Measurements from ENCODE around the gene SSBP2.
"Not testable (repeated sequence)": the region's sequence is repeated elsewhere in the genome, so short reads cannot be mapped to it uniquely, and the experiment has no call there.

SSBP2 gene

GRCh38 chr5:81519217-81519905, 231.5 kb downstream of the SSBP2 start:
- DNase-seq = no peak

- no peak for DNase-seq
These were observed 233.4 kb downstream of the SSBP2 start for GRCh38 chr5:81517462-81517861.

GRCh38 chr5:81516091-81516490, 234.8 kb downstream of the SSBP2 start:
- no peak for DNase-seq

GRCh38 chr5:81513982-81514381, 236.9 kb downstream of the SSBP2 start:
- no peak for DNase-seq

- no peak for DNase-seq
These were observed 237.4 kb downstream of the SSBP2 start for GRCh38 chr5:81513473-81513872.

- peak; percentile 10 for DNase-seq
These were observed 243.9 kb downstream of the SSBP2 start for GRCh38 chr5:81506900-81507588.

- no peak for DNase-seq
These were observed 244.5 kb downstream of the SSBP2 start for GRCh38 chr5:81506378-81506777.

- no peak for DNase-seq
These were observed 245.2 kb downstream of the SSBP2 start for GRCh38 chr5:81505672-81506071.

GRCh38 chr5:81503602-81504001, 247.3 kb downstream of the SSBP2 start:
- DNase-seq = not testable (repeated sequence)

- DNase-seq = no peak
These were observed 255.6 kb downstream of the SSBP2 start for GRCh38 chr5:81495286-81495685.

GRCh38 chr5:81488862-81489261, 262.0 kb downstream of the SSBP2 start:
- no peak for DNase-seq

- no peak for DNase-seq
These were observed 264.2 kb downstream of the SSBP2 start for GRCh38 chr5:81486711-81487110.

GRCh38 chr5:81482595-81482994, 268.3 kb downstream of the SSBP2 start:
- no peak for DNase-seq

- not testable (repeated sequence) for DNase-seq
These were observed 277.5 kb downstream of the SSBP2 start for GRCh38 chr5:81473395-81473794.

GRCh38 chr5:81469676-81470075, 281.2 kb downstream of the SSBP2 start:
- DNase-seq = no peak

GRCh38 chr5:81450940-81451339, 300.0 kb downstream of the SSBP2 start:
- DNase-seq = no peak

- no peak for DNase-seq
These were observed 315.9 kb downstream of the SSBP2 start for GRCh38 chr5:81435023-81435422.

- DNase-seq = no peak
These were observed 320.9 kb downstream of the SSBP2 start for GRCh38 chr5:81429985-81430384.

- DNase-seq = no peak
These were observed 321.5 kb downstream of the SSBP2 start for GRCh38 chr5:81429363-81429762.

GRCh38 chr5:81428861-81429260, 322.0 kb downstream of the SSBP2 start:
- DNase-seq = no peak

GRCh38 chr5:81428446-81428845, 322.5 kb downstream of the SSBP2 start:
- no peak for DNase-seq

GRCh38 chr5:81427566-81427965, 323.3 kb downstream of the SSBP2 start:
- no peak for DNase-seq

GRCh38 chr5:81426359-81427030, 324.4 kb downstream of the SSBP2 start:
- DNase-seq = no peak

- DNase-seq = peak; percentile 16
These were observed 325.3 kb downstream of the SSBP2 start for GRCh38 chr5:81425569-81425968.
